H9 (cell line): ENCODE data around the gene B3GNT5. TPM values are rescaled to one million over a fixed set of nuclear protein-coding genes. Genes with fewer than 3 reads are reported as not detected.

Source experiments
- DNase-seq: peaks from one replicate; pipeline ENCODE4 v3.0.0-alpha.2; 2017
- H2AFZ ChIP-seq: one replicate; pipeline ENCODE4 v1.6.1; 2013; ENCODE audit warnings: mild to moderate bottlenecking, low read length, control low read depth, moderate library complexity
- H2AK5ac ChIP-seq: 2 replicates; pipeline ENCODE4 v1.6.1; 2013; ENCODE audit warnings: low read length, control low read depth, mixed read lengths; ENCODE audit not compliant: insufficient read length
- H2BK120ac ChIP-seq: one replicate; pipeline ENCODE4 v1.6.1; 2013; ENCODE audit warnings: low read depth, mild to moderate bottlenecking, low read length, control low read depth, inconsistent platforms; ENCODE audit not compliant: poor library complexity, severe bottlenecking
- H2BK12ac ChIP-seq: 2 replicates; pipeline ENCODE4 v1.6.1; 2013; ENCODE audit warnings: low read length, control low read depth, mixed read lengths, low read depth; ENCODE audit not compliant: insufficient read length
- H2BK15ac ChIP-seq: 2 replicates; pipeline ENCODE4 v1.6.1; 2013; ENCODE audit warnings: low read depth, low read length, control low read depth
- H2BK20ac ChIP-seq: one replicate; pipeline ENCODE4 v1.6.1; 2013; ENCODE audit warnings: low read depth, mild to moderate bottlenecking, low read length, control low read depth, inconsistent platforms; ENCODE audit not compliant: poor library complexity, severe bottlenecking
- H2BK5ac ChIP-seq: 2 replicates; pipeline ENCODE4 v1.6.1; 2013; ENCODE audit warnings: low read length, control low read depth, mixed read lengths; ENCODE audit not compliant: insufficient read length
- H3K14ac ChIP-seq: 2 replicates; pipeline ENCODE4 v1.6.1; 2013; ENCODE audit warnings: low read length, control low read depth; ENCODE audit not compliant: insufficient read depth
- H3K18ac ChIP-seq: 2 replicates; pipeline ENCODE4 v1.6.1; 2013; ENCODE audit warnings: low read depth, mild to moderate bottlenecking, mixed read lengths, low read length, control low read depth; ENCODE audit not compliant: insufficient read length
- H3K23ac ChIP-seq: 2 replicates; pipeline ENCODE4 v1.6.1; 2013; ENCODE audit warnings: low read length, control low read depth, mixed read lengths, low read depth; ENCODE audit not compliant: insufficient read length
- H3K23me2 ChIP-seq: 2 replicates; pipeline ENCODE4 v1.6.1; 2013; ENCODE audit warnings: low read depth, mild to moderate bottlenecking, mixed read lengths, low read length, control low read depth; ENCODE audit not compliant: insufficient read length, poor library complexity, severe bottlenecking
- H3K27ac ChIP-seq: 2 replicates; pipeline ENCODE4 v1.5.1; 2013; ENCODE audit warnings: low read length, control low read depth, mixed read lengths, low read depth; ENCODE audit not compliant: insufficient read length
- H3K27me3 ChIP-seq: 2 replicates; pipeline ENCODE4 v1.6.1; 2013; ENCODE audit warnings: low read length, control low read depth, inconsistent platforms; ENCODE audit not compliant: insufficient read depth
- H3K4ac ChIP-seq: 2 replicates; pipeline ENCODE4 v1.6.1; 2013; ENCODE audit warnings: low read depth, mild to moderate bottlenecking, control low read depth, inconsistent platforms, low read length, moderate library complexity
- H3K4me1 ChIP-seq: 2 replicates; pipeline ENCODE4 v1.6.1; 2013; ENCODE audit warnings: low read length, control low read depth, inconsistent platforms; ENCODE audit not compliant: insufficient read depth
- H3K4me2 ChIP-seq: 2 replicates; pipeline ENCODE4 v1.6.1; 2013; ENCODE audit warnings: low read length, control low read depth, mixed read lengths; ENCODE audit not compliant: insufficient read length, insufficient read depth
- H3K56ac ChIP-seq: 2 replicates; pipeline ENCODE4 v1.6.1; 2013; ENCODE audit warnings: low read depth, mild to moderate bottlenecking, mixed read lengths, low read length, control low read depth; ENCODE audit not compliant: insufficient read length
- H3K79me1 ChIP-seq: 2 replicates; pipeline ENCODE4 v1.6.1; 2013; ENCODE audit warnings: low read depth, mild to moderate bottlenecking, moderate library complexity, low read length, control low read depth, inconsistent platforms; ENCODE audit not compliant: insufficient read depth, poor library complexity, severe bottlenecking
- H3K79me2 ChIP-seq: 2 replicates; pipeline ENCODE4 v1.6.1; 2013; ENCODE audit warnings: low read length, control low read depth, inconsistent platforms; ENCODE audit not compliant: insufficient read depth
- H3K9ac ChIP-seq: 2 replicates; pipeline ENCODE4 v1.6.1; 2013; ENCODE audit warnings: low read length, control low read depth, mixed read lengths; ENCODE audit not compliant: insufficient read length; ENCODE audit errors: extremely low read depth
- H3K9me3 ChIP-seq: one replicate; pipeline ENCODE4 v1.6.1; 2013; ENCODE audit warnings: low read depth, low read length, inconsistent platforms; ENCODE audit not compliant: control insufficient read depth
- H3T11ph ChIP-seq: one replicate; pipeline ENCODE4 v1.6.1; 2013; ENCODE audit warnings: mild to moderate bottlenecking, low read length, control low read depth, inconsistent platforms
- H4K20me1 ChIP-seq: one replicate; pipeline ENCODE4 v1.6.1; 2013; ENCODE audit not compliant: control insufficient read depth, insufficient read length, insufficient read depth
- H4K5ac ChIP-seq: 2 replicates; pipeline ENCODE4 v1.6.1; 2013; ENCODE audit warnings: low read depth, mild to moderate bottlenecking, mixed read lengths, low read length, control low read depth; ENCODE audit not compliant: insufficient read length
- H4K8ac ChIP-seq: replicated peaks from 2 replicates; pipeline ENCODE4 v1.6.1; 2013; ENCODE audit warnings: low read length, control low read depth, mixed read lengths, low read depth; ENCODE audit not compliant: insufficient read length
- H4K91ac ChIP-seq: 2 replicates; pipeline ENCODE4 v1.6.1; 2013; ENCODE audit warnings: low read depth, mild to moderate bottlenecking, moderate library complexity, mixed read lengths, low read length, control low read depth; ENCODE audit not compliant: insufficient read length
- H3K27ac Mint-ChIP-seq, 3 experiments: 2 replicates in 2 of 3; 3 replicates in 1 of 3; pipeline ENCODE4 v1.8.0; 2020 to 2021; ENCODE audit warnings: mixed read lengths in 3 of 3, mild to moderate bottlenecking in 1 of 3, moderate library complexity in 1 of 3
- H3K27me3 Mint-ChIP-seq: 2 replicates; pipeline ENCODE4 v1.8.0; 2021; ENCODE audit warnings: low read depth, mild to moderate bottlenecking, moderate library complexity, mixed read lengths
- H3K36me3 Mint-ChIP-seq, 3 experiments: 2 replicates in 2 of 3; 3 replicates in 1 of 3; pipeline ENCODE4 v1.8.0; 2020 to 2021; ENCODE audit warnings: low read depth in 3 of 3, mixed read lengths in 3 of 3; ENCODE audit not compliant: insufficient read depth in 1 of 3
- H3K4me1 Mint-ChIP-seq, 2 experiments: 2 replicates each; pipeline ENCODE4 v1.8.0; 2020; ENCODE audit warnings: mixed read lengths in 2 of 2
- H3K4me3 Mint-ChIP-seq, 2 experiments: 2 replicates in 1 of 2; 3 replicates in 1 of 2; pipeline ENCODE4 v1.8.0; 2020 to 2021; ENCODE audit warnings: mild to moderate bottlenecking in 2 of 2, mixed read lengths in 2 of 2, moderate library complexity in 1 of 2
- H3K9me3 Mint-ChIP-seq, 2 experiments: 2 replicates in 1 of 2; 3 replicates in 1 of 2; pipeline ENCODE4 v1.8.0; 2020; ENCODE audit warnings: mild to moderate bottlenecking in 2 of 2, mixed read lengths in 2 of 2, moderate library complexity in 1 of 2
- WGBS: extraction: QIAGEN DNeasy Blood & Tissue Kit; methylation state at CpG from one replicate; pipeline ENCODE4 v1.1.7; 2013; ENCODE audit warnings: missing lambda C conversion rate, low lambda C conversion rate, mixed read lengths; ENCODE audit not compliant: insufficient read length; ENCODE audit errors: extremely low coverage; 5-methylcytosine and 5-hydroxymethylcytosine counted together
- total RNA-seq: library from RNA; stranded (reverse); gene quantifications from 2 replicates; pipeline ENCODE4 v1.2.1, GENCODE V29; 2021
- TF ChIP-seq, protein P1 (sequence below): fragments of 200-600 bp; sonication (generic); conservative IDR thresholded peaks from 3 replicates; pipeline ENCODE4 v1.8.0; 2021; ENCODE audit warnings: antibody characterized with exemption, mild to moderate bottlenecking

The B3GNT5 gene
- total RNA-seq, 1 experiment from 2014 or later, result 7.3 TPM

DNA sequence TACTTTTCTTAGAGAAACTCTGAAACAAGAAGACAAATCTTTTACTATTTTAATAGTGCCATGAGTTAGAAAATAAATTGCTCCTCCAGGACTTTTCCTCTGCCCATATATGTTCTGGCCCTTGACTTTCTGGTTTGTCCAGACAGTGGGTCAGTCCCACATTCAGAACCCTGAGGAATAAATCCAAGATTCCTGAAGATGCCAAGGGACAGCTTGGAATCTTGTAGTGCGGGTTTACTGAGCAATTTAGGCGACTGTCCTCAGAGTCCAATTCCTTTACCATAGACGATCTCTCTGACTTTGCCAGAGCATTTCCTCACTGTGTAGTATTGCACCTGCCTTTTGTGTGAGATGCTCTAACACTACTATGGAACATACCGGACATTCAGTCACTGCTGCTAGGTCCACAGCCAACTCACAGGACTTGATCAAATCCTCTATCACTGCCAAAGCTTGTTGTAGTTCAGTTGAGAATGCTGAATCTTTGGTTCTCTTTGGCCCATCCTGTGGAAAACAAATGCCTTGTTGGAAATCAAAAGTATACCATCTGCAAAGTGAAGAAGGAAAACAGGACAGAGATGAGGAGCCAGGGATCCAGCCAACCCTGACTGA, 37.4 kb upstream of the B3GNT5 start:
- Histone ChIP-seq H3K4ac (no peak overlapping the region), H2BK5ac (no peak overlapping the region), H4K8ac (no peak overlapping the region), H2BK15ac (no peak overlapping the region), H3K18ac (no peak overlapping the region), H3K27me3 (no peaks in the 10 kb centered on the region), H2AK5ac (no peak overlapping the region), H3K4me1 (0 out of 2 replicates have a peak, but pooled peaks cover under 1% of the 10 kb centered on the region), H3K4me2 (no peak overlapping the region), H4K91ac (no peak overlapping the region), H4K20me1 (no peaks in the 10 kb centered on the region), H2BK12ac (no peak overlapping the region), H3K79me1 (no peaks in the 10 kb centered on the region), H3K79me2 (no peaks in the 10 kb centered on the region), H2AFZ (no peak overlapping the region), H3K56ac (no peak overlapping the region), H4K5ac (no peak overlapping the region), H3K14ac (no peak overlapping the region), H3K9me3 (no peaks in the 10 kb centered on the region), H2BK120ac (no peak overlapping the region), H2BK20ac (no peak overlapping the region), H3K23me2 (no peaks in the 10 kb centered on the region), H3K9ac (no peak overlapping the region), H3K27ac (no peak overlapping the region), H3K23ac (no peak overlapping the region), H3T11ph (no peak overlapping the region)
- no CpG with 5 or more reads among the region's 4 CpGs for WGBS
- no peak overlapping the region for H3K4me3 Mint-ChIP-seq
- DNase-seq, result no peak
- TF ChIP-seq, protein P1, sequence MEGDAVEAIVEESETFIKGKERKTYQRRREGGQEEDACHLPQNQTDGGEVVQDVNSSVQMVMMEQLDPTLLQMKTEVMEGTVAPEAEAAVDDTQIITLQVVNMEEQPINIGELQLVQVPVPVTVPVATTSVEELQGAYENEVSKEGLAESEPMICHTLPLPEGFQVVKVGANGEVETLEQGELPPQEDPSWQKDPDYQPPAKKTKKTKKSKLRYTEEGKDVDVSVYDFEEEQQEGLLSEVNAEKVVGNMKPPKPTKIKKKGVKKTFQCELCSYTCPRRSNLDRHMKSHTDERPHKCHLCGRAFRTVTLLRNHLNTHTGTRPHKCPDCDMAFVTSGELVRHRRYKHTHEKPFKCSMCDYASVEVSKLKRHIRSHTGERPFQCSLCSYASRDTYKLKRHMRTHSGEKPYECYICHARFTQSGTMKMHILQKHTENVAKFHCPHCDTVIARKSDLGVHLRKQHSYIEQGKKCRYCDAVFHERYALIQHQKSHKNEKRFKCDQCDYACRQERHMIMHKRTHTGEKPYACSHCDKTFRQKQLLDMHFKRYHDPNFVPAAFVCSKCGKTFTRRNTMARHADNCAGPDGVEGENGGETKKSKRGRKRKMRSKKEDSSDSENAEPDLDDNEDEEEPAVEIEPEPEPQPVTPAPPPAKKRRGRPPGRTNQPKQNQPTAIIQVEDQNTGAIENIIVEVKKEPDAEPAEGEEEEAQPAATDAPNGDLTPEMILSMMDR, result no peak
- no peaks in the 10 kb centered on the region for H3K27me3 Mint-ChIP-seq
- no peak overlapping the region for H3K27ac Mint-ChIP-seq
- no peaks in the 10 kb centered on the region for H3K36me3 Mint-ChIP-seq
- H3K4me1 Mint-ChIP-seq, result peaks cover 4 to 7% of the 10 kb centered on the region in 2 experiments
- H3K9me3 Mint-ChIP-seq, result no peaks in the 10 kb centered on the region
